BE2C (cell line): ENCODE data around the gene PIGR.

Experiments used
- DNase-seq: peaks from one replicate; pipeline ENCODE4 v3.0.0-alpha.2; 2020
- H3K27me3 ChIP-seq: fragments of 250-450 bp; sonication (Bioruptor Pico); 2 replicates; pipeline ENCODE4 v1.5.1; 2020; ENCODE audit warnings: mild to moderate bottlenecking
- H3K36me3 ChIP-seq: fragments of 250-450 bp; sonication (Bioruptor Pico); 2 replicates; pipeline ENCODE4 v1.5.1; 2020; ENCODE audit warnings: mild to moderate bottlenecking
- H3K4me1 ChIP-seq: fragments of 250-450 bp; sonication (Bioruptor Pico); 2 replicates; pipeline ENCODE4 v1.5.1; 2020
- H3K4me3 ChIP-seq: 2 replicates; pipeline ENCODE4 v1.5.1; 2011; ENCODE audit warnings: low read depth, low read length
- H3K9me3 ChIP-seq: fragments of 250-450 bp; sonication (Bioruptor Pico); 2 replicates; pipeline ENCODE4 v1.5.1; 2020
- CTCF ChIP-seq: IDR thresholded peaks from 2 replicates; pipeline ENCODE4 v1.5.1; 2012; ENCODE audit warnings: mild to moderate bottlenecking, low read depth, low read length

PIGR gene

GRCh38 chr1:206883160-206883559 is 63.1 kb downstream of the PIGR start:
- DNase-seq: no peak
- Histone ChIP-seq H3K27me3 (no peaks in the 10 kb centered on the region; the same call in 1 of the 2 replicates), H3K4me1 (no peaks in the 10 kb centered on the region), H3K9me3 (no peaks in the 10 kb centered on the region), H3K4me3 (no peak overlapping the region), H3K36me3 (no peaks in the 10 kb centered on the region)
- no peak for TF ChIP-seq CTCF

- Histone ChIP-seq H3K4me1 (no peaks in the 10 kb centered on the region), H3K27me3 (no peaks in the 10 kb centered on the region; the same call in 1 of the 2 replicates), H3K4me3 (no peak overlapping the region), H3K36me3 (no peaks in the 10 kb centered on the region), H3K9me3 (no peaks in the 10 kb centered on the region)
- TF ChIP-seq CTCF: no peak; the same call in 1 of the 2 replicates
- no peak for DNase-seq
These were observed 63.7 kb downstream of the PIGR start for GRCh38 chr1:206882555-206882954.

GRCh38 chr1:206880314-206880713 is 66.0 kb downstream of the PIGR start:
- DNase-seq: no peak
- no peaks in the 10 kb centered on the region for H3K36me3 ChIP-seq
- H3K9me3 ChIP-seq: no peaks in the 10 kb centered on the region
- no peak overlapping the region for H3K4me3 ChIP-seq
- H3K27me3 ChIP-seq: no peaks in the 10 kb centered on the region; the same call in 1 of the 2 replicates
- H3K4me1 ChIP-seq: no peaks in the 10 kb centered on the region
- no peak for TF ChIP-seq CTCF
